ENCODE data around the gene LMF1. TPM values are rescaled to one million over a fixed set of nuclear protein-coding genes. Genes with fewer than 3 reads are reported as not detected.

Gene LMF1
- total and polyA plus RNA-seq, 2 of the 13 experiments (the other 11 are each of a cell fraction or from before 2014, with no cell fraction given) = 6.8 to 8.5 TPM

DNA sequence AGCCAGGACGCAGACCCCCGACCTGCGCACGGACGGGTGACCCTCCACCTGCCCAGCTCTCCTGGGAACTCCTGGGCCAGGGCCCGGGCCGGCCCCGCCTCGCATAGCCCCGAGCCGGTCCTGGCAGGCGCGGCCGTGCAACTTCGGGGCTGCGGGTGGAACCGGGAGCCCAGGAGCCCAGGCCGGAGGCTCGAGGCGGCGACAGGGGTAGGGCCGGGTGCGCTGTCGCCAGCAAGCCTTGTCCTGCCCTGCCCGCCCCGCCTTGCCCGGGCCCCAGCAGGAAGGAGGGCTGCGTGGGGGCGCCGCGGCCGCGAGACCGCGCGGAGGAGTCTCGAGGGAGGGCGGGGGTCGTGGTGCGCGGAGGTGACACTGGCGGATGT is 408 bp downstream of the LMF1 start (continued):
- TF ChIP-seq FUBP1 (CRISPR knock-in tag; IDR thresholded peaks at IDR 0.05; ENCODE audit: borderline replicate concordance) (0 out of 2 replicates have a peak, but pooled peaks have one; percentile 30), NRL (CRISPR knock-in tag; IDR thresholded peaks at IDR 0.05; ENCODE audit: borderline replicate concordance) (no peak), GLI4 (CRISPR knock-in tag; IDR thresholded peaks at IDR 0.05; ENCODE audit: borderline replicate concordance) (no peak), PTBP1 (IDR thresholded peaks at IDR 0.05; ENCODE audit: low read depth, low read length, poor library complexity, severe bottlenecking) (peak; percentile 73), TOPORS (CRISPR knock-in tag; IDR thresholded peaks at IDR 0.05) (no peak), SPEN (CRISPR knock-in tag; IDR thresholded peaks at IDR 0.05; ENCODE audit: low read depth) (no peak), ZNF572 (CRISPR knock-in tag; IDR thresholded peaks at IDR 0.05) (no peak), HNF4G (IDR thresholded peaks at IDR 0.05; ENCODE audit: borderline replicate concordance, low read depth, low read length) (no peak), HNF4G (CRISPR knock-in tag; IDR thresholded peaks at IDR 0.05; ENCODE audit: borderline replicate concordance, low read depth) (no peak), ZKSCAN8 (CRISPR knock-in tag; IDR thresholded peaks at IDR 0.05; ENCODE audit: borderline replicate concordance) (no peak), RARA (CRISPR knock-in tag; IDR thresholded peaks at IDR 0.05) (no peak), ARNT (IDR thresholded peaks at IDR 0.05) (no peak), ZNF343 (CRISPR knock-in tag; IDR thresholded peaks at IDR 0.05) (no peak), ZBTB7A (CRISPR knock-in tag; IDR thresholded peaks at IDR 0.05) (peak; percentile 63; the same call in 1 of the 2 replicates), ZGPAT (CRISPR knock-in tag; IDR thresholded peaks at IDR 0.05) (no peak), HOXA5 (CRISPR knock-in tag; IDR thresholded peaks at IDR 0.05) (no peak; the same call in 1 of the 2 replicates)
- TF ChIP-seq, protein P1, sequence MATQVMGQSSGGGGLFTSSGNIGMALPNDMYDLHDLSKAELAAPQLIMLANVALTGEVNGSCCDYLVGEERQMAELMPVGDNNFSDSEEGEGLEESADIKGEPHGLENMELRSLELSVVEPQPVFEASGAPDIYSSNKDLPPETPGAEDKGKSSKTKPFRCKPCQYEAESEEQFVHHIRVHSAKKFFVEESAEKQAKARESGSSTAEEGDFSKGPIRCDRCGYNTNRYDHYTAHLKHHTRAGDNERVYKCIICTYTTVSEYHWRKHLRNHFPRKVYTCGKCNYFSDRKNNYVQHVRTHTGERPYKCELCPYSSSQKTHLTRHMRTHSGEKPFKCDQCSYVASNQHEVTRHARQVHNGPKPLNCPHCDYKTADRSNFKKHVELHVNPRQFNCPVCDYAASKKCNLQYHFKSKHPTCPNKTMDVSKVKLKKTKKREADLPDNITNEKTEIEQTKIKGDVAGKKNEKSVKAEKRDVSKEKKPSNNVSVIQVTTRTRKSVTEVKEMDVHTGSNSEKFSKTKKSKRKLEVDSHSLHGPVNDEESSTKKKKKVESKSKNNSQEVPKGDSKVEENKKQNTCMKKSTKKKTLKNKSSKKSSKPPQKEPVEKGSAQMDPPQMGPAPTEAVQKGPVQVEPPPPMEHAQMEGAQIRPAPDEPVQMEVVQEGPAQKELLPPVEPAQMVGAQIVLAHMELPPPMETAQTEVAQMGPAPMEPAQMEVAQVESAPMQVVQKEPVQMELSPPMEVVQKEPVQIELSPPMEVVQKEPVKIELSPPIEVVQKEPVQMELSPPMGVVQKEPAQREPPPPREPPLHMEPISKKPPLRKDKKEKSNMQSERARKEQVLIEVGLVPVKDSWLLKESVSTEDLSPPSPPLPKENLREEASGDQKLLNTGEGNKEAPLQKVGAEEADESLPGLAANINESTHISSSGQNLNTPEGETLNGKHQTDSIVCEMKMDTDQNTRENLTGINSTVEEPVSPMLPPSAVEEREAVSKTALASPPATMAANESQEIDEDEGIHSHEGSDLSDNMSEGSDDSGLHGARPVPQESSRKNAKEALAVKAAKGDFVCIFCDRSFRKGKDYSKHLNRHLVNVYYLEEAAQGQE (IDR thresholded peaks at IDR 0.05; ENCODE audit: borderline replicate concordance in 1 of 2, low read depth in 1 of 2, low read length in 2 of 2) = no peak
- TF ChIP-seq, protein P2, sequence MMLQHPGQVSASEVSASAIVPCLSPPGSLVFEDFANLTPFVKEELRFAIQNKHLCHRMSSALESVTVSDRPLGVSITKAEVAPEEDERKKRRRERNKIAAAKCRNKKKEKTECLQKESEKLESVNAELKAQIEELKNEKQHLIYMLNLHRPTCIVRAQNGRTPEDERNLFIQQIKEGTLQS (CRISPR knock-in tag; IDR thresholded peaks at IDR 0.05) = peak; percentile 37; the same call in 1 of the 2 replicates
- TF ChIP-seq, protein P3, sequence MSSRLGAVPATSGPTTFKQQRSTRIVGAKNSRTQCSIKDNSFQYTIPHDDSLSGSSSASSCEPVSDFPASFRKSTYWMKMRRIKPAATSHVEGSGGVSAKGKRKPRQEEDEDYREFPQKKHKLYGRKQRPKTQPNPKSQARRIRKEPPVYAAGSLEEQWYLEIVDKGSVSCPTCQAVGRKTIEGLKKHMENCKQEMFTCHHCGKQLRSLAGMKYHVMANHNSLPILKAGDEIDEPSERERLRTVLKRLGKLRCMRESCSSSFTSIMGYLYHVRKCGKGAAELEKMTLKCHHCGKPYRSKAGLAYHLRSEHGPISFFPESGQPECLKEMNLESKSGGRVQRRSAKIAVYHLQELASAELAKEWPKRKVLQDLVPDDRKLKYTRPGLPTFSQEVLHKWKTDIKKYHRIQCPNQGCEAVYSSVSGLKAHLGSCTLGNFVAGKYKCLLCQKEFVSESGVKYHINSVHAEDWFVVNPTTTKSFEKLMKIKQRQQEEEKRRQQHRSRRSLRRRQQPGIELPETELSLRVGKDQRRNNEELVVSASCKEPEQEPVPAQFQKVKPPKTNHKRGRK (CRISPR knock-in tag; IDR thresholded peaks at IDR 0.05) = no peak
- TF ChIP-seq, protein P4, sequence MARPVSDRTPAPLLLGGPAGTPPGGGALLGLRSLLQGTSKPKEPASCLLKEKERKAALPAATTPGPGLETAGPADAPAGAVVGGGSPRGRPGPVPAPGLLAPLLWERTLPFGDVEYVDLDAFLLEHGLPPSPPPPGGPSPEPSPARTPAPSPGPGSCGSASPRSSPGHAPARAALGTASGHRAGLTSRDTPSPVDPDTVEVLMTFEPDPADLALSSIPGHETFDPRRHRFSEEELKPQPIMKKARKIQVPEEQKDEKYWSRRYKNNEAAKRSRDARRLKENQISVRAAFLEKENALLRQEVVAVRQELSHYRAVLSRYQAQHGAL (CRISPR knock-in tag; IDR thresholded peaks at IDR 0.05; ENCODE audit: not compliant biosample characterization) = no peak

All from HepG2 (cell line).